ENCODE data around the gene SRGAP3. TPM values are rescaled to one million over a fixed set of nuclear protein-coding genes. Genes with fewer than 3 reads are reported as not detected.

Gene SRGAP3
- total and polyA plus RNA-seq, 3 experiments from 2014 or later, result 0.84 to 2.1 (median 1.1) TPM

DNA sequence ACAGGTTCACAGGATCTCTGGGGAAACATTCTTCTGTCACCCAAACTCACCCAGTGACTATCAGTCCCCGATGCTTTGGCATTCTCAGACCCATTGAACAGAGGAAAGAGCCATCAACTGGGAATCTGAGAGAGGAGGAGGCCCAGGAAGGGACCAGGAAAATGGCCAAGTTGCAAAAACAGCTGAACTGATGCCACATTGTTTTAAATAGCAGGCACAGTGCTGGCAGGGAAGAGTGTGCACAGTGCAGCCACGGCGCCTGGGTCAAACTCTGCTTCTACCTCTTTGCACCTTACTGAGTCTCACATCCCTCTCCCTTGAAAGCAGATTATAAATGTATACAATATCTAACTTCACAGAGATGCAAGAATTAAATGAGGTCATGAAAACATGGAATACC lies 66.4 kb downstream of the SRGAP3 start:
- Mint-ChIP-seq H3K27ac (no peak overlapping the region), H3K4me1 (peaks cover 14 to 32% (median 23%) of the 10 kb centered on the region in 3 donors), H3K36me3 (no peaks in the 10 kb centered on the region), H3K4me3 (no peak overlapping the region), H3K9me3 (no peaks in the 10 kb centered on the region), H3K27me3 (no peaks in the 10 kb centered on the region)
- no peak overlapping the region for H3K27ac ChIP-seq (ENCODE audit: low read depth, low read length)
- CTCF ChIA-PET, result no interaction called here
- H3K27me3 ChIP-seq (ENCODE audit: insufficient read depth, low read length, poor library complexity, severe bottlenecking), result no peaks in the 10 kb centered on the region
- no peaks in the 10 kb centered on the region for H3K36me3 ChIP-seq (ENCODE audit: insufficient read depth, low read length)
- peaks cover 12% of the 10 kb centered on the region for H3K4me1 ChIP-seq (ENCODE audit: insufficient read depth, low read length)
- no peak overlapping the region for H3K4me3 ChIP-seq (ENCODE audit: low read length)
- no peaks in the 10 kb centered on the region for H3K9me3 ChIP-seq (ENCODE audit: low read length)
- no peak for DNase-seq
- POLR2A ChIA-PET, result no interaction called here

DNA sequence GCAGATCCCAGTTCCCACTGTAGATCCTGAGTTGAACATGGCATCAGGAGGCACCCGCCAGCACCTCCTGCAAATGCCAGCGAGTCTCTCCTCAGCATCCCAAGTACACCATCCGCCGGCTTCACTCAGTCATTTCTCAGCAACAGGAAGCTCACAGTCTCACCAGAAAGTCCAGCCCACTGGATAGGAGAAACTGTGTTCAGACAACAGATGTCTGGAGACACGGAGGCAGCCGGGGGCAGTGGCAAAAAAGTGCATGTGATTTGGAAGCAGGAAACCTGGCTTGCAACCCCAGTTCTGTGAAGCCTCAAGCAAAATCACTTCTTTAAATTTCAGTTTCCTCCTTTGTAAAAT lies 68.7 kb downstream of the SRGAP3 start:
- Mint-ChIP-seq H3K4me1 (peaks cover 14 to 32% (median 23%) of the 10 kb centered on the region in 3 donors), H3K27ac (peak overlapping the region in 1 of 8 donors; percentile 27)
- H3K27ac ChIP-seq (ENCODE audit: low read depth, low read length), result no peak overlapping the region

GRCh38 chr3:9179826-9180763 lies 69.4 kb downstream of the SRGAP3 start:
- DNase-seq, result no peak
- Histone ChIP-seq H3K27ac (ENCODE audit: low read depth, low read length) (no peak overlapping the region), H3K27me3 (ENCODE audit: insufficient read depth, low read length, poor library complexity, severe bottlenecking) (no peaks in the 10 kb centered on the region), H3K36me3 (ENCODE audit: insufficient read depth, low read length) (no peaks in the 10 kb centered on the region), H3K4me1 (ENCODE audit: insufficient read depth, low read length) (peaks cover 12% of the 10 kb centered on the region), H3K4me3 (ENCODE audit: low read length) (peak overlapping the region; percentile 23), H3K9me3 (ENCODE audit: low read length) (no peaks in the 10 kb centered on the region)
- Mint-ChIP-seq H3K9me3 (no peaks in the 10 kb centered on the region), H3K4me1 (peaks cover 14 to 32% (median 23%) of the 10 kb centered on the region in 3 donors), H3K4me3 (peak overlapping the region in 6 of 7 donors; percentile 34 to 73 (median 62)), H3K27ac (peak overlapping the region in 6 of 8 donors; percentile 0 to 45 (median 28)), H3K36me3 (no peaks in the 10 kb centered on the region), H3K27me3 (peaks cover 0 to 5% of the 10 kb centered on the region in 2 donors)
- POLR2A ChIA-PET, result no interaction called here
- CTCF ChIA-PET, result no interaction called here

More for the DNA sequence above, 68.7 kb downstream of the SRGAP3 start:
- Histone ChIP-seq H3K4me3 (ENCODE audit: low read length) (peak overlapping the region; percentile 23), H3K27me3 (ENCODE audit: insufficient read depth, low read length, poor library complexity, severe bottlenecking) (no peaks in the 10 kb centered on the region), H3K9me3 (ENCODE audit: low read length) (no peaks in the 10 kb centered on the region), H3K36me3 (ENCODE audit: insufficient read depth, low read length) (no peaks in the 10 kb centered on the region), H3K4me1 (ENCODE audit: insufficient read depth, low read length) (peaks cover 12% of the 10 kb centered on the region)
- ChIA-PET POLR2A (no interaction called here), CTCF (no interaction called here)
- no peaks in the 10 kb centered on the region for H3K36me3 Mint-ChIP-seq
- no peak for DNase-seq
- peaks cover 0 to 5% of the 10 kb centered on the region in 2 donors for H3K27me3 Mint-ChIP-seq
- no peaks in the 10 kb centered on the region for H3K9me3 Mint-ChIP-seq
- peak overlapping the region in 4 of 7 donors; percentile 58 to 73 (median 66) for H3K4me3 Mint-ChIP-seq

GRCh38 chr3:9178697-9179096 lies 70.7 kb downstream of the SRGAP3 start:
- CTCF ChIA-PET, result no interaction called here
- POLR2A ChIA-PET, result no interaction called here
- peaks cover 14 to 32% (median 23%) of the 10 kb centered on the region in 3 donors for H3K4me1 Mint-ChIP-seq
- no peak overlapping the region for H3K27ac Mint-ChIP-seq
- peaks cover 12% of the 10 kb centered on the region for H3K4me1 ChIP-seq (ENCODE audit: insufficient read depth, low read length)
- no peak overlapping the region for H3K27ac ChIP-seq (ENCODE audit: low read depth, low read length)
- no peak for DNase-seq
- H3K36me3 ChIP-seq (ENCODE audit: insufficient read depth, low read length), result no peaks in the 10 kb centered on the region
- H3K27me3 Mint-ChIP-seq, result peaks cover 0 to 7% of the 10 kb centered on the region in 2 donors
- no peak overlapping the region for H3K4me3 Mint-ChIP-seq
- no peaks in the 10 kb centered on the region for H3K27me3 ChIP-seq (ENCODE audit: insufficient read depth, low read length, poor library complexity, severe bottlenecking)
- H3K9me3 Mint-ChIP-seq, result peaks cover 0 to 3% (median 0%) of the 10 kb centered on the region in 5 donors
- H3K36me3 Mint-ChIP-seq, result no peaks in the 10 kb centered on the region
- no peaks in the 10 kb centered on the region for H3K9me3 ChIP-seq (ENCODE audit: low read length)
- no peak overlapping the region for H3K4me3 ChIP-seq (ENCODE audit: low read length)

GRCh38 chr3:9175421-9175820 lies 74.0 kb downstream of the SRGAP3 start:
- no peak overlapping the region for H3K4me3 Mint-ChIP-seq
- peaks cover 0 to 2% (median 0%) of the 10 kb centered on the region in 3 donors for H3K36me3 Mint-ChIP-seq
- H3K27ac Mint-ChIP-seq, result no peak overlapping the region
- Histone ChIP-seq H3K27ac (ENCODE audit: low read depth, low read length) (no peak overlapping the region), H3K9me3 (ENCODE audit: low read length) (no peaks in the 10 kb centered on the region), H3K4me1 (ENCODE audit: insufficient read depth, low read length) (peaks cover 17% of the 10 kb centered on the region), H3K36me3 (ENCODE audit: insufficient read depth, low read length) (no peaks in the 10 kb centered on the region), H3K27me3 (ENCODE audit: insufficient read depth, low read length, poor library complexity, severe bottlenecking) (no peaks in the 10 kb centered on the region), H3K4me3 (ENCODE audit: low read length) (no peak overlapping the region)
- H3K9me3 Mint-ChIP-seq, result peaks cover 0 to 3% (median 0%) of the 10 kb centered on the region in 5 donors
- peaks cover 22 to 37% (median 27%) of the 10 kb centered on the region in 3 donors for H3K4me1 Mint-ChIP-seq
- POLR2A ChIA-PET, result no interaction called here
- CTCF ChIA-PET, result no interaction called here
- peaks cover 0 to 7% of the 10 kb centered on the region in 2 donors for H3K27me3 Mint-ChIP-seq
- no peak for DNase-seq

- H3K27ac ChIP-seq (ENCODE audit: low read depth, low read length), result no peak overlapping the region
- H3K27ac Mint-ChIP-seq, result no peak overlapping the region
- H3K36me3 ChIP-seq (ENCODE audit: insufficient read depth, low read length), result no peaks in the 10 kb centered on the region
- peaks cover 0 to 2% (median 0%) of the 10 kb centered on the region in 3 donors for H3K36me3 Mint-ChIP-seq
- DNase-seq, result no peak
- no peak overlapping the region for H3K4me3 Mint-ChIP-seq
- peaks cover 23 to 37% (median 33%) of the 10 kb centered on the region in 3 donors for H3K4me1 Mint-ChIP-seq
- no peaks in the 10 kb centered on the region for H3K27me3 ChIP-seq (ENCODE audit: insufficient read depth, low read length, poor library complexity, severe bottlenecking)
- H3K9me3 ChIP-seq (ENCODE audit: low read length), result no peaks in the 10 kb centered on the region
- CTCF ChIA-PET, result no interaction called here
- H3K4me3 ChIP-seq (ENCODE audit: low read length), result no peak overlapping the region
- POLR2A ChIA-PET, result no interaction called here
- peaks cover 0 to 7% of the 10 kb centered on the region in 2 donors for H3K27me3 Mint-ChIP-seq
- H3K9me3 Mint-ChIP-seq, result peaks cover 0 to 3% (median 0%) of the 10 kb centered on the region in 5 donors
- H3K4me1 ChIP-seq (ENCODE audit: insufficient read depth, low read length), result peaks cover 29% of the 10 kb centered on the region
These were observed 76.0 kb downstream of the SRGAP3 start for GRCh38 chr3:9173445-9173844.

DNA sequence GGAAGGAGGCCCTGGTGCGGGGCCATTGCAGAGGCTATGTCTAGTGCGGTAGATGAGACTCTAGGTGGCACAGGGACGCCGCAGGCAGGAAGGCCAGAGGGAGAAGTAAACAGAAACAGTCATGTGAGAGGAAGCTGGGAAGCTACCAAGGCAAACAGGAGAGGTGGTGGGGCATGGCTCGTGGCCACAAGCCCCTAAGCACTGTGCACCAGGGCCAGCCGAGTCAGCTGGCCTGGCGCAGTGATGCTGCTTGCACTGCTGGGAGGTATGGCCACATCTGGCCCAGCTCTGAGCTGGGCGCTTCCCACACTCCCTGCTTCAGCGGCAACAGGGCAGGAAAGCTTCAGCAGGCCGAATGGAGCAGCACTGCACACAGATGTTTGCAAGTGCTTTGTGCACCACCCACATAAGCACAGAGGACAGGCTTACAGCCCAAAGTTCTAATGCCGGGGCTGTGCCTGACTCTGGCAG lies 76.6 kb downstream of the SRGAP3 start:
- Mint-ChIP-seq H3K27ac (no peak overlapping the region), H3K36me3 (peaks cover 0 to 2% (median 0%) of the 10 kb centered on the region in 3 donors), H3K9me3 (peaks cover 0 to 3% (median 0%) of the 10 kb centered on the region in 5 donors), H3K4me3 (no peak overlapping the region), H3K4me1 (peaks cover 23 to 42% (median 38%) of the 10 kb centered on the region in 3 donors), H3K27me3 (peaks cover 0 to 7% of the 10 kb centered on the region in 2 donors)
- H3K36me3 ChIP-seq (ENCODE audit: insufficient read depth, low read length), result no peaks in the 10 kb centered on the region
- POLR2A ChIA-PET, result no interaction called here
- H3K4me1 ChIP-seq (ENCODE audit: insufficient read depth, low read length), result peaks cover 33% of the 10 kb centered on the region
- H3K9me3 ChIP-seq (ENCODE audit: low read length), result no peaks in the 10 kb centered on the region
- DNase-seq, result no peak
- no peaks in the 10 kb centered on the region for H3K27me3 ChIP-seq (ENCODE audit: insufficient read depth, low read length, poor library complexity, severe bottlenecking)
- H3K27ac ChIP-seq (ENCODE audit: low read depth, low read length), result no peak overlapping the region
- H3K4me3 ChIP-seq (ENCODE audit: low read length), result no peak overlapping the region
- CTCF ChIA-PET, result no interaction called here

GRCh38 chr3:9170851-9171160 lies 78.6 kb downstream of the SRGAP3 start:
- H3K9me3 Mint-ChIP-seq, result peaks cover 0 to 3% (median 0%) of the 10 kb centered on the region in 5 donors
- CTCF ChIA-PET, result no interaction called here
- no peaks in the 10 kb centered on the region for H3K9me3 ChIP-seq (ENCODE audit: low read length)
- H3K27me3 Mint-ChIP-seq, result peaks cover 0 to 2% of the 10 kb centered on the region in 2 donors
- no peak overlapping the region for H3K27ac Mint-ChIP-seq
- POLR2A ChIA-PET, result no interaction called here
- H3K4me1 ChIP-seq (ENCODE audit: insufficient read depth, low read length), result peaks cover 33% of the 10 kb centered on the region
- H3K4me3 ChIP-seq (ENCODE audit: low read length), result no peak overlapping the region
- no peaks in the 10 kb centered on the region for H3K27me3 ChIP-seq (ENCODE audit: insufficient read depth, low read length, poor library complexity, severe bottlenecking)
- DNase-seq, result no peak
- peaks cover 23 to 44% (median 40%) of the 10 kb centered on the region in 3 donors for H3K4me1 Mint-ChIP-seq
- H3K27ac ChIP-seq (ENCODE audit: low read depth, low read length), result no peak overlapping the region
- no peak overlapping the region for H3K4me3 Mint-ChIP-seq
- H3K36me3 ChIP-seq (ENCODE audit: insufficient read depth, low read length), result no peaks in the 10 kb centered on the region
- H3K36me3 Mint-ChIP-seq, result peaks cover 0 to 2% (median 0%) of the 10 kb centered on the region in 3 donors

Data from CD8-positive, alpha-beta memory T cell (primary cell).